ENCODE results near the gene HFM1.

HFM1 gene

GRCh38 chr1:91224878-91225277 is 179.8 kb downstream of the HFM1 start:
- DNase-seq: no peak

- no peak for DNase-seq
Measured at GRCh38 chr1:91221017-91221416, 183.6 kb downstream of the HFM1 start.

- no peak for DNase-seq
Measured at GRCh38 chr1:91217911-91218310, 186.7 kb downstream of the HFM1 start.
